ENCODE measurements around the gene CRYBG2.

Gene CRYBG2

GRCh38 chr1:26282401-26282918, 71.5 kb downstream of the CRYBG2 start:
- no peak overlapping the region for H3K4me3 ChIP-seq (ENCODE audit: low read depth, low read length)
- DNase-seq (ENCODE audit: low read depth), result no peak
- TF ChIP-seq, protein P1, sequence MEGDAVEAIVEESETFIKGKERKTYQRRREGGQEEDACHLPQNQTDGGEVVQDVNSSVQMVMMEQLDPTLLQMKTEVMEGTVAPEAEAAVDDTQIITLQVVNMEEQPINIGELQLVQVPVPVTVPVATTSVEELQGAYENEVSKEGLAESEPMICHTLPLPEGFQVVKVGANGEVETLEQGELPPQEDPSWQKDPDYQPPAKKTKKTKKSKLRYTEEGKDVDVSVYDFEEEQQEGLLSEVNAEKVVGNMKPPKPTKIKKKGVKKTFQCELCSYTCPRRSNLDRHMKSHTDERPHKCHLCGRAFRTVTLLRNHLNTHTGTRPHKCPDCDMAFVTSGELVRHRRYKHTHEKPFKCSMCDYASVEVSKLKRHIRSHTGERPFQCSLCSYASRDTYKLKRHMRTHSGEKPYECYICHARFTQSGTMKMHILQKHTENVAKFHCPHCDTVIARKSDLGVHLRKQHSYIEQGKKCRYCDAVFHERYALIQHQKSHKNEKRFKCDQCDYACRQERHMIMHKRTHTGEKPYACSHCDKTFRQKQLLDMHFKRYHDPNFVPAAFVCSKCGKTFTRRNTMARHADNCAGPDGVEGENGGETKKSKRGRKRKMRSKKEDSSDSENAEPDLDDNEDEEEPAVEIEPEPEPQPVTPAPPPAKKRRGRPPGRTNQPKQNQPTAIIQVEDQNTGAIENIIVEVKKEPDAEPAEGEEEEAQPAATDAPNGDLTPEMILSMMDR (IDR thresholded peaks at IDR 0.05; ENCODE audit: control insufficient read depth, extremely low read depth, insufficient read depth), result no peak

GRCh38 chr1:26281971-26282370, 72.0 kb downstream of the CRYBG2 start:
- no peak overlapping the region for H3K4me3 ChIP-seq (ENCODE audit: low read depth, low read length)
- TF ChIP-seq, protein P1 (IDR thresholded peaks at IDR 0.05; ENCODE audit: control insufficient read depth, extremely low read depth, insufficient read depth), result no peak
- DNase-seq (ENCODE audit: low read depth), result no peak

GRCh38 chr1:26281091-26281958, 72.6 kb downstream of the CRYBG2 start:
- DNase-seq (ENCODE audit: low read depth), result no peak
- TF ChIP-seq, protein P1 (IDR thresholded peaks at IDR 0.05; ENCODE audit: control insufficient read depth, extremely low read depth, insufficient read depth), result no peak
- no peak overlapping the region for H3K4me3 ChIP-seq (ENCODE audit: low read depth, low read length)

GRCh38 chr1:26280333-26281042, 73.4 kb downstream of the CRYBG2 start:
- DNase-seq (ENCODE audit: low read depth), result no peak
- peak overlapping the region; percentile 60 for H3K4me3 ChIP-seq (ENCODE audit: low read depth, low read length)
- TF ChIP-seq, protein P1 (IDR thresholded peaks at IDR 0.05; ENCODE audit: control insufficient read depth, extremely low read depth, insufficient read depth), result no peak

DNA sequence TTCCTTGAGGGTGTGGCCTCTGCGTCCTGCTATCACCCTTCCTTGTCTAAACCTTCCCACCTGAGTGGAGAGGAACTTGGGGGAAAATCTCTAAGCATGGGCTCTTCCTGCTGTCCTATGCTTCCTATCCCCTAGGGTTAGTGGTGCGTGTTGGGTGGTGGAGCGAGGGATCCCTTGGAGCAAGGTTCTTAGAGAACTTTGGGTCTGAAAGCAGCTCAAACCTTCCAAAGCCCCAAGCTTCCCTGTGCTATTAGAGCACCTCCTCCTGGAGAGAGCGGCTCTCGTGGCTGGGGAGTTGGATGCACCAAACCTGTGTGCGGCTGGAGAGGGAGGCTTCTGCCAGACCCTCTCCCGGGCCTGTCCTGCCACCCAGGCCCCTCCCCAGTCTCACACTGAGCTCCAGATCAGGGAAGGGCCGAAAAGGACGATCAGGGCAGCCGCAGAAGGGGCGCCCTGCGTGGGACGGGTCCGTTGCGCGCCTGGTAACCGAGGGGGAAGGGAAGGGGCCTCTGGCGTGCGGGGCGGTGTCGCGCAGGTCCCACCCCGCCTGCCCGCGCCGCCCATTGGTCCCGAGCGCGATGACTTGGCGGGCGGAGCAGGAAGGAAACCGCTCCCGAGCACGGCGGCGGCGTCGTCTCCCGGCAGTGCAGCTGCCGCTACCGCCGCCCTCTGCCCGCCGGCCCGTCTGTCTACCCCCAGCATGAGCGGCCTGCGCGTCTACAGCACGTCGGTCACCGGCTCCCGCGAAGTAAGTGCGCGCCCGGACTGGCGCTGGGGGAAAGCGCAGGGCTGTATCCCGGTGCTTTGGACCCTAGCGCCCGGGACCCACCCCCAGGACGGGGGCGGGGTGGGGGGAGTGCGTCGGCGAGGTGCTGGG, 74.2 kb downstream of the CRYBG2 start, which contains the start of gene SH3BGRL3:
Gene SH3BGRL3 (plus strand): TSS at position 631 of the 877 bp plus-strand sequence. CDS start 70 bp downstream, at position 701.
- peak; percentile 15 for DNase-seq (ENCODE audit: low read depth)
- peak within 1 kb of the TSS; percentile 60 for H3K4me3 ChIP-seq (ENCODE audit: low read depth, low read length)
- TF ChIP-seq, protein P1 (IDR thresholded peaks at IDR 0.05; ENCODE audit: control insufficient read depth, extremely low read depth, insufficient read depth), result peak; percentile 15; the same call in 1 of the 2 replicates

All from LNCaP clone FGC (cell line).